ENCODE data around the gene KCNJ1.

GRCh38 chr11:128886406-128887124 lies 19.5 kb upstream of the KCNJ1 start:
- TF ChIP-seq, protein P1, sequence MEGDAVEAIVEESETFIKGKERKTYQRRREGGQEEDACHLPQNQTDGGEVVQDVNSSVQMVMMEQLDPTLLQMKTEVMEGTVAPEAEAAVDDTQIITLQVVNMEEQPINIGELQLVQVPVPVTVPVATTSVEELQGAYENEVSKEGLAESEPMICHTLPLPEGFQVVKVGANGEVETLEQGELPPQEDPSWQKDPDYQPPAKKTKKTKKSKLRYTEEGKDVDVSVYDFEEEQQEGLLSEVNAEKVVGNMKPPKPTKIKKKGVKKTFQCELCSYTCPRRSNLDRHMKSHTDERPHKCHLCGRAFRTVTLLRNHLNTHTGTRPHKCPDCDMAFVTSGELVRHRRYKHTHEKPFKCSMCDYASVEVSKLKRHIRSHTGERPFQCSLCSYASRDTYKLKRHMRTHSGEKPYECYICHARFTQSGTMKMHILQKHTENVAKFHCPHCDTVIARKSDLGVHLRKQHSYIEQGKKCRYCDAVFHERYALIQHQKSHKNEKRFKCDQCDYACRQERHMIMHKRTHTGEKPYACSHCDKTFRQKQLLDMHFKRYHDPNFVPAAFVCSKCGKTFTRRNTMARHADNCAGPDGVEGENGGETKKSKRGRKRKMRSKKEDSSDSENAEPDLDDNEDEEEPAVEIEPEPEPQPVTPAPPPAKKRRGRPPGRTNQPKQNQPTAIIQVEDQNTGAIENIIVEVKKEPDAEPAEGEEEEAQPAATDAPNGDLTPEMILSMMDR (conservative IDR thresholded peaks at IDR 0.05; ENCODE audit: low read depth, low read length): peak; percentile 53
- TF ChIP-seq EZH2 (IDR thresholded peaks at IDR 0.05; ENCODE audit: borderline replicate concordance, low read depth, low read length, poor library complexity, severe bottlenecking): no peak

Measured in A673 (cell line).